IMR-90 (cell line): ENCODE measurements around the gene SRGAP3. TPM values are rescaled to one million over a fixed set of nuclear protein-coding genes. Genes with fewer than 3 reads are reported as not detected.

Source experiments
- ATAC-seq: fragments of 200-7000 bp; cut with Tn5 transposase; 2 replicates; pipeline ENCODE4 v1.9.1; 2020; ENCODE audit warnings: low read depth, mild to moderate bottlenecking, moderate library complexity
- BruUV-seq: library from RNA; stranded (reverse); fragments of 400-500 nt; replicated peaks from 2 replicates; lab custom pipeline; 2021; lab: Mats Ljungman, UMichigan
- CTCF ChIA-PET: fragments of 300-600 bp; formaldehyde crosslinking; extraction: SDS; loops from one replicate; lab custom pipeline; 2021; ENCODE audit warnings: antibody characterized with exemption; lab: Yijun Ruan, JAX
- POLR2A ChIA-PET: fragments of 300-600 bp; sonication (Branson Sonifier 250); formaldehyde crosslinking; loops from one replicate; lab custom pipeline; 2022; ENCODE audit warnings: antibody characterized with exemption; ENCODE audit not compliant: unreplicated experiment; lab: Charles Lee
- DNase-seq: peaks from one replicate; pipeline ENCODE4 v3.0.0; 2013
- H2AFZ ChIP-seq: replicated peaks from 2 replicates; pipeline ENCODE3; 2013; ENCODE audit warnings: low read length, mild to moderate bottlenecking; ENCODE audit not compliant: poor library complexity
- H2AK5ac ChIP-seq: 2 replicates; pipeline ENCODE4 v1.6.1; 2013; ENCODE audit warnings: low read depth, low read length, inconsistent platforms
- H2AK9ac ChIP-seq: replicated peaks from 2 replicates; pipeline ENCODE3; 2013; ENCODE audit warnings: mild to moderate bottlenecking, low read depth, low read length, moderate library complexity; ENCODE audit not compliant: poor library complexity
- H2BK120ac ChIP-seq: 2 replicates; pipeline ENCODE4 v1.6.1; 2013; ENCODE audit warnings: low read depth, low read length, inconsistent platforms
- H2BK15ac ChIP-seq: 3 replicates; pipeline ENCODE4 v1.6.1; 2013; ENCODE audit warnings: low read depth, low read length, inconsistent platforms
- H2BK20ac ChIP-seq: 2 replicates; pipeline ENCODE4 v1.6.1; 2013; ENCODE audit warnings: low read depth, mild to moderate bottlenecking, inconsistent platforms, low read length, moderate library complexity
- H2BK5ac ChIP-seq: 2 replicates; pipeline ENCODE4 v1.6.1; 2013; ENCODE audit warnings: mild to moderate bottlenecking, low read depth, low read length, inconsistent platforms; ENCODE audit not compliant: poor library complexity, severe bottlenecking
- H3K14ac ChIP-seq: replicated peaks from 2 replicates; pipeline ENCODE4 v1.6.1; 2013; ENCODE audit warnings: low read depth, low read length, inconsistent platforms
- H3K18ac ChIP-seq: 2 replicates; pipeline ENCODE4 v1.6.1; 2013; ENCODE audit warnings: low read depth, low read length, control low read depth
- H3K23ac ChIP-seq: 2 replicates; pipeline ENCODE4 v1.6.1; 2013; ENCODE audit warnings: low read depth, low read length, inconsistent platforms
- H3K27ac ChIP-seq: 2 replicates; pipeline ENCODE4 v1.5.1; 2013; ENCODE audit warnings: mild to moderate bottlenecking, control low read depth, low read length; ENCODE audit not compliant: insufficient read depth
- H3K27me3 ChIP-seq: 2 replicates; pipeline ENCODE4 v1.6.1; 2013; ENCODE audit warnings: low read length; ENCODE audit not compliant: control insufficient read depth, insufficient read depth
- H3K36me3 ChIP-seq: 2 replicates; pipeline ENCODE4 v1.6.1; 2013; ENCODE audit warnings: low read length, mixed read lengths; ENCODE audit not compliant: control insufficient read depth, insufficient read depth
- H3K4ac ChIP-seq: 2 replicates; pipeline ENCODE4 v1.6.1; 2013; ENCODE audit warnings: low read depth, low read length, inconsistent platforms
- H3K4me1 ChIP-seq: 2 replicates; pipeline ENCODE4 v1.6.1; 2013; ENCODE audit warnings: low read length, mixed read lengths; ENCODE audit not compliant: control insufficient read depth, insufficient read depth
- H3K4me2 ChIP-seq: 2 replicates; pipeline ENCODE4 v1.6.1; 2013; ENCODE audit warnings: low read depth, mild to moderate bottlenecking, control low read depth, low read length, moderate library complexity
- H3K4me3 ChIP-seq: 2 replicates; pipeline ENCODE4 v1.5.1; 2013; ENCODE audit warnings: low read depth, mild to moderate bottlenecking, control low read depth, low read length, moderate library complexity; ENCODE audit not compliant: insufficient read depth
- H3K56ac ChIP-seq: 2 replicates; pipeline ENCODE4 v1.6.1; 2013; ENCODE audit warnings: low read length, inconsistent platforms; ENCODE audit not compliant: insufficient read depth; ENCODE audit errors: extremely low read depth
- H3K79me1 ChIP-seq, 2 experiments: 2 replicates each; pipeline ENCODE4 v1.6.1; 2013; ENCODE audit warnings: low read length in 2 of 2, inconsistent platforms in 1 of 2, low read depth in 1 of 2
- H3K9ac ChIP-seq: 2 replicates; pipeline ENCODE4 v1.6.1; 2013; ENCODE audit warnings: low read depth, low read length, control low read depth
- H3K9me1 ChIP-seq: 2 replicates; pipeline ENCODE4 v1.6.1; 2013; ENCODE audit warnings: low read length, inconsistent platforms; ENCODE audit not compliant: insufficient read depth
- H3K9me3 ChIP-seq: 2 replicates; pipeline ENCODE4 v1.6.1; 2013; ENCODE audit warnings: low read length; ENCODE audit not compliant: control insufficient read depth, insufficient read depth
- H4K20me1 ChIP-seq: 2 replicates; pipeline ENCODE4 v1.6.1; 2013; ENCODE audit warnings: low read length, inconsistent platforms; ENCODE audit not compliant: insufficient read depth
- H4K5ac ChIP-seq: 2 replicates; pipeline ENCODE4 v1.6.1; 2013; ENCODE audit warnings: mild to moderate bottlenecking, low read depth, low read length, control low read depth
- H4K8ac ChIP-seq, 2 experiments: 2 replicates each; pipeline ENCODE4 v1.6.1; 2013; ENCODE audit warnings: low read depth in 2 of 2, low read length in 2 of 2, control low read depth in 1 of 2, inconsistent platforms in 1 of 2
- H4K91ac ChIP-seq: 2 replicates; pipeline ENCODE4 v1.6.1; 2013; ENCODE audit warnings: low read depth, low read length, inconsistent platforms; ENCODE audit not compliant: insufficient read depth
- BHLHE40 ChIP-seq: fragments of 150-350 bp; IDR thresholded peaks from 2 replicates; pipeline ENCODE4 v1.6.1; 2016; ENCODE audit warnings: mild to moderate bottlenecking, low read depth, low read length
- CEBPB ChIP-seq: IDR thresholded peaks from 2 replicates; pipeline ENCODE4 v1.6.1; 2012; ENCODE audit warnings: low read depth, low read length, improper control_type of control experiment
- CHD1 ChIP-seq: IDR thresholded peaks from 2 replicates; pipeline ENCODE4 v1.6.1; 2012; ENCODE audit warnings: low read depth, low read length, improper control_type of control experiment
- FOS ChIP-seq: fragments of 150-350 bp; IDR thresholded peaks from 2 replicates; pipeline ENCODE4 v1.6.1; 2016; ENCODE audit warnings: low read depth, low read length
- MAFK ChIP-seq: IDR thresholded peaks from 2 replicates; pipeline ENCODE4 v1.6.1; 2012; ENCODE audit warnings: low read depth, low read length, improper control_type of control experiment
- MAZ ChIP-seq: IDR thresholded peaks from 2 replicates; pipeline ENCODE4 v1.6.1; 2012; ENCODE audit warnings: low read depth, mild to moderate bottlenecking, low read length, improper control_type of control experiment, moderate library complexity, borderline replicate concordance
- MXI1 ChIP-seq: IDR thresholded peaks from 2 replicates; pipeline ENCODE4 v1.6.1; 2012; ENCODE audit warnings: low read depth, mild to moderate bottlenecking, low read length, moderate library complexity, borderline replicate concordance
- NFE2L2 ChIP-seq: fragments of 150-350 bp; IDR thresholded peaks from 2 replicates; pipeline ENCODE4 v1.6.1; 2016; ENCODE audit warnings: low read depth, mild to moderate bottlenecking, low read length
- POLR2A ChIP-seq: IDR thresholded peaks from 2 replicates; pipeline ENCODE4 v1.6.1; 2012; ENCODE audit warnings: mild to moderate bottlenecking, low read depth, low read length
- RAD21 ChIP-seq: IDR thresholded peaks from 2 replicates; pipeline ENCODE4 v1.6.1; 2012; ENCODE audit warnings: low read length, improper control_type of control experiment
- RCOR1 ChIP-seq: IDR thresholded peaks from 2 replicates; pipeline ENCODE4 v1.6.1; 2012; ENCODE audit warnings: mild to moderate bottlenecking, low read length, improper control_type of control experiment; ENCODE audit not compliant: insufficient replicate concordance
- RFX5 ChIP-seq: IDR thresholded peaks from 2 replicates; pipeline ENCODE4 v1.8.0; 2012; ENCODE audit warnings: low read depth, mild to moderate bottlenecking, low read length, moderate library complexity
- SMC3 ChIP-seq: fragments of 150-350 bp; IDR thresholded peaks from 2 replicates; pipeline ENCODE4 v1.6.1; 2016; ENCODE audit warnings: low read depth, mild to moderate bottlenecking, antibody characterized with exemption, low read length, moderate library complexity
- WGBS, 2 experiments: methylation state at CpG; one replicate each; pipeline versions ENCODE4 v1.1.5 to v1.1.7; 2013; ENCODE audit warnings: missing lambda C conversion rate in 2 of 2; ENCODE audit not compliant: insufficient read length in 1 of 2; ENCODE audit errors: extremely low coverage in 2 of 2; 5-methylcytosine and 5-hydroxymethylcytosine counted together
- dilution Hi-C: fragments of 300-500 bp; cut with HindIII; formaldehyde crosslinking; loops from one replicate; pipeline ENCODE4 v1.14.3; 2018; ENCODE audit warnings: low sequenced_read_pairs; ENCODE audit not compliant: unreplicated experiment
- in situ Hi-C: fragments of 300-500 bp; cut with MboI; formaldehyde crosslinking; loops from 3 replicates; pipeline ENCODE4 v1.14.3; 2019; ENCODE audit warnings: low sequenced_read_pairs, inconsistent platforms, mixed read lengths
- intact Hi-C: fragments of 100-400 bp; cut with micrococcal nuclease; formaldehyde crosslinking; loops from 2 replicates; pipeline ENCODE4 v1.10.0; 2022
- polyA plus RNA-seq, 3 experiments: library from polyadenylated mRNA; depleted of rRNA; stranded (reverse); fragments of >200 nt; gene quantifications; 2 replicates each; pipeline ENCODE4 v1.2.3, GENCODE V29; 2012; ENCODE audit warnings: low replicate concordance in 1 of 3
- total RNA-seq: library from RNA; depleted of rRNA; stranded (reverse); fragments of >200 nt; gene quantifications from 2 replicates; pipeline ENCODE4 v1.2.3, GENCODE V29; 2012
- TF ChIP-seq, protein P1 (sequence below): fragments of 150-350 bp; IDR thresholded peaks from 2 replicates; pipeline ENCODE4 v1.6.1; 2016; ENCODE audit warnings: low read depth, mild to moderate bottlenecking, low read length, moderate library complexity, borderline replicate concordance
- TF ChIP-seq, protein P2 (sequence below): conservative IDR thresholded peaks from 2 replicates; pipeline ENCODE4 v1.5.1; 2012; ENCODE audit warnings: mild to moderate bottlenecking, low read depth, low read length, improper control_type of control experiment
- TF ChIP-seq, protein P3 (sequence below): fragments of 150-350 bp; IDR thresholded peaks from 2 replicates; pipeline ENCODE4 v1.6.1; 2017; ENCODE audit warnings: mild to moderate bottlenecking, antibody characterized with exemption, low read length, low read depth

SRGAP3 gene
- total and polyA plus RNA-seq, 2 of the 4 experiments (the other 2 are of a cell fraction): 0.68 to 1.4 TPM

DNA sequence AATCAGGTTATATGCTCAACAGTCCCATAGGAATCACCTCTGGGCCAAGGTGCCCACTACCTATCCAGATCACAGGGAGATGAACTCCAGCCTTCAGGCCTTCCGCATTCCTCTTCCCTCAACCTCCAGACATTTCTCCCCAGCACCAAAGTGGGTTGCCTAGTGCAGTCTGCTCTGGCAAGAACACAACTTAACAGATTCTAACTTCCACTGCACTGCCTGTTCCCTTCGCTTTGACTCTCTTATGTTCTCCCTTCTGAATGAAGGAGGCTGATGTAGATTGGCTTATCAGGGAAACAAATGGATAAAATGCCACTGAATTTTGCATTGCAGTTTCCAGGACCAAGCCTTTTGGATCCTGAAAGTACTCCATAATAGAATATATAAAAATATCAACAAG, 106.3 kb downstream of the SRGAP3 start:
- TF ChIP-seq, protein P1, sequence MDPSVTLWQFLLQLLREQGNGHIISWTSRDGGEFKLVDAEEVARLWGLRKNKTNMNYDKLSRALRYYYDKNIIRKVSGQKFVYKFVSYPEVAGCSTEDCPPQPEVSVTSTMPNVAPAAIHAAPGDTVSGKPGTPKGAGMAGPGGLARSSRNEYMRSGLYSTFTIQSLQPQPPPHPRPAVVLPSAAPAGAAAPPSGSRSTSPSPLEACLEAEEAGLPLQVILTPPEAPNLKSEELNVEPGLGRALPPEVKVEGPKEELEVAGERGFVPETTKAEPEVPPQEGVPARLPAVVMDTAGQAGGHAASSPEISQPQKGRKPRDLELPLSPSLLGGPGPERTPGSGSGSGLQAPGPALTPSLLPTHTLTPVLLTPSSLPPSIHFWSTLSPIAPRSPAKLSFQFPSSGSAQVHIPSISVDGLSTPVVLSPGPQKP: no peak
- no peak for TF ChIP-seq CHD1
- TF ChIP-seq MAFK: no peak
- TF ChIP-seq POLR2A: no peak
- TF ChIP-seq RCOR1: no peak
- no peak for TF ChIP-seq CEBPB
- TF ChIP-seq RAD21: no peak
- TF ChIP-seq MAZ: no peak
- no peak for TF ChIP-seq RFX5
- TF ChIP-seq SMC3: no peak
- TF ChIP-seq BHLHE40: no peak
- TF ChIP-seq, protein P2, sequence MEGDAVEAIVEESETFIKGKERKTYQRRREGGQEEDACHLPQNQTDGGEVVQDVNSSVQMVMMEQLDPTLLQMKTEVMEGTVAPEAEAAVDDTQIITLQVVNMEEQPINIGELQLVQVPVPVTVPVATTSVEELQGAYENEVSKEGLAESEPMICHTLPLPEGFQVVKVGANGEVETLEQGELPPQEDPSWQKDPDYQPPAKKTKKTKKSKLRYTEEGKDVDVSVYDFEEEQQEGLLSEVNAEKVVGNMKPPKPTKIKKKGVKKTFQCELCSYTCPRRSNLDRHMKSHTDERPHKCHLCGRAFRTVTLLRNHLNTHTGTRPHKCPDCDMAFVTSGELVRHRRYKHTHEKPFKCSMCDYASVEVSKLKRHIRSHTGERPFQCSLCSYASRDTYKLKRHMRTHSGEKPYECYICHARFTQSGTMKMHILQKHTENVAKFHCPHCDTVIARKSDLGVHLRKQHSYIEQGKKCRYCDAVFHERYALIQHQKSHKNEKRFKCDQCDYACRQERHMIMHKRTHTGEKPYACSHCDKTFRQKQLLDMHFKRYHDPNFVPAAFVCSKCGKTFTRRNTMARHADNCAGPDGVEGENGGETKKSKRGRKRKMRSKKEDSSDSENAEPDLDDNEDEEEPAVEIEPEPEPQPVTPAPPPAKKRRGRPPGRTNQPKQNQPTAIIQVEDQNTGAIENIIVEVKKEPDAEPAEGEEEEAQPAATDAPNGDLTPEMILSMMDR: no peak
- TF ChIP-seq FOS: no peak
- TF ChIP-seq, protein P3, sequence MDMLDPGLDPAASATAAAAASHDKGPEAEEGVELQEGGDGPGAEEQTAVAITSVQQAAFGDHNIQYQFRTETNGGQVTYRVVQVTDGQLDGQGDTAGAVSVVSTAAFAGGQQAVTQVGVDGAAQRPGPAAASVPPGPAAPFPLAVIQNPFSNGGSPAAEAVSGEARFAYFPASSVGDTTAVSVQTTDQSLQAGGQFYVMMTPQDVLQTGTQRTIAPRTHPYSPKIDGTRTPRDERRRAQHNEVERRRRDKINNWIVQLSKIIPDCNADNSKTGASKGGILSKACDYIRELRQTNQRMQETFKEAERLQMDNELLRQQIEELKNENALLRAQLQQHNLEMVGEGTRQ: no peak
- TF ChIP-seq MXI1: no peak
- no peak for TF ChIP-seq NFE2L2
- H3K27ac ChIP-seq: no peak overlapping the region
- no peak overlapping the region for H3K9ac ChIP-seq
- H3K56ac ChIP-seq: no peak overlapping the region
- no TSS peak for BruUV-seq
- H3K4me1 ChIP-seq: no peaks in the 10 kb centered on the region
- H4K8ac ChIP-seq: no peak overlapping the region
- H4K20me1 ChIP-seq: no peaks in the 10 kb centered on the region
- no peak overlapping the region for H4K5ac ChIP-seq
- no peaks in the 10 kb centered on the region for H3K36me3 ChIP-seq
- H2AFZ ChIP-seq: no peak overlapping the region
- CTCF ChIA-PET: no interaction called here
- no peaks in the 10 kb centered on the region for H3K79me1 ChIP-seq
- H2BK5ac ChIP-seq: no peak overlapping the region
- no CpG with 5 or more reads among the region's 2 CpGs for WGBS, 2 experiments
- POLR2A ChIA-PET: no interaction called here
- intact Hi-C loops: no loop called here
- no peak overlapping the region for H3K18ac ChIP-seq
- no peak overlapping the region for H3K23ac ChIP-seq
- peaks cover 2% of the 10 kb centered on the region; the same call in 1 of the 2 replicates for H3K9me3 ChIP-seq
- no peak overlapping the region for H2BK120ac ChIP-seq
- no peak overlapping the region for H3K4me2 ChIP-seq
- ATAC-seq (no peak), DNase-seq (no peak)
- no peak overlapping the region for H2BK15ac ChIP-seq
- in situ Hi-C loops: no loop called here
- H3K4me3 ChIP-seq: no peak overlapping the region
- no peak overlapping the region for H3K4ac ChIP-seq
- H4K91ac ChIP-seq: no peak overlapping the region
- dilution Hi-C loops: no loop called here
- no peak overlapping the region for H2AK9ac ChIP-seq
- peaks cover 3% of the 10 kb centered on the region; the same call in 1 of the 2 replicates for H3K27me3 ChIP-seq
- H2BK20ac ChIP-seq: no peak overlapping the region
- no peak overlapping the region for H2AK5ac ChIP-seq
- no peaks in the 10 kb centered on the region for H3K9me1 ChIP-seq
- H3K14ac ChIP-seq: no peak overlapping the region
